Sciatic nerve (tissue), 2 donors: ENCODE results near the gene ARPIN. TPM values are rescaled to one million over a fixed set of nuclear protein-coding genes. Genes with fewer than 3 reads are reported as not detected.
"Not testable (repeated sequence)": the region's sequence is repeated elsewhere in the genome, so short reads cannot be mapped to it uniquely, and the experiment has no call there.

Source experiments
- ATAC-seq: fragments of 200-7000 bp; cut with Tn5 transposase; one replicate; pipeline ENCODE4 v1.9.1; 2020; ENCODE audit warnings: mild to moderate bottlenecking, moderate library complexity
- DNase-seq: peaks from one replicate; pipeline ENCODE4 v3.0.0-alpha.2; 2020; ENCODE audit warnings: low spot score
- intact Hi-C: fragments of 100-400 bp; cut with DNase I; formaldehyde crosslinking; loops from one replicate; pipeline ENCODE4 v1.14.2; 2022
- total RNA-seq: library from RNA; stranded (reverse); fragmentation: NEBNext Ultra II Directional; extraction: Animal tissue kit (Norgen Biotek cat#: 25700); gene quantifications from one replicate; pipeline ENCODE4 v1.2.1, GENCODE V29; 2021
- donor health status: DM: no; HTN: no; CAD: no.
- donor health status: DM: no; HTN: no; CAD: no.

Gene ARPIN
- total RNA-seq: 30.1 TPM

DNA sequence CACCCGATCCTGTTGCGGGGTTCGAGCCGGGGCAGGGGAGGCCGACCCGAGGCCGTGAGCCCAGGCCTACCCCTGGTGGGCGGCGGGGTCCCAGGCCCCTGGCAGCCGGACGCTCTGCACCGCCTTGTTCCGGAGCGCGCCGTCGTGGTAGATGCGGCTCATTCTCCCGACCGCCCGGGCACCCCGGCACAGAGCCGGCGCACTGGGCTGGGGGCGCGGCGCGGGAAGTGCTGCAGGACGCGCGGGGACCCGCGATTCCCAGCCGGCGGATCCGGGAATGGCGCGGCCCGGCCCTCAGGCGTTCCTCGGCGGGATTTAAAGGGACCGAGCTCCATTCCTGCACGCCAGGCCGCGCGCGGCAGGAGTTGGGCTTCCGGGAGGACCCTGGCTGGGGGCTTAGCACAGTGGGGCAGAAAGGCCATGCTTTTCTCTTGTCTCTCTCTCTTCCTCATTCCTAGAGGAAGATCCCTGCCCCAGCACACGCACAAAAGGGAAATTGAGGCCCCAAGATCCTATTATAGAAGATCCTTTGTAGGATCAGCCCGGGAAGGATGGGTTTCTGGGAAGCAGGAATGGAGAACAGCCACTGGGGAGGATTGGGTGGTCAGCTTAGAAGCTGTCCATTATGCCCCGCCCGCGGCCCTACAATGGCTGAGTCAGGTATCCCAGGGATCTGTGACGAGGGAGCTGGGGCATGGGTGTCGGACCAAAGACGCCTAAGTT, at the start of gene ARPIN:
TSS of gene ARPIN (minus strand) at position 279 of the 723 bp plus-strand sequence. CDS start at position 162, 117 bp downstream.
- intact Hi-C loops: no loop called here
- DNase-seq (peak; percentile 70), ATAC-seq (peak; percentile 75)

DNA sequence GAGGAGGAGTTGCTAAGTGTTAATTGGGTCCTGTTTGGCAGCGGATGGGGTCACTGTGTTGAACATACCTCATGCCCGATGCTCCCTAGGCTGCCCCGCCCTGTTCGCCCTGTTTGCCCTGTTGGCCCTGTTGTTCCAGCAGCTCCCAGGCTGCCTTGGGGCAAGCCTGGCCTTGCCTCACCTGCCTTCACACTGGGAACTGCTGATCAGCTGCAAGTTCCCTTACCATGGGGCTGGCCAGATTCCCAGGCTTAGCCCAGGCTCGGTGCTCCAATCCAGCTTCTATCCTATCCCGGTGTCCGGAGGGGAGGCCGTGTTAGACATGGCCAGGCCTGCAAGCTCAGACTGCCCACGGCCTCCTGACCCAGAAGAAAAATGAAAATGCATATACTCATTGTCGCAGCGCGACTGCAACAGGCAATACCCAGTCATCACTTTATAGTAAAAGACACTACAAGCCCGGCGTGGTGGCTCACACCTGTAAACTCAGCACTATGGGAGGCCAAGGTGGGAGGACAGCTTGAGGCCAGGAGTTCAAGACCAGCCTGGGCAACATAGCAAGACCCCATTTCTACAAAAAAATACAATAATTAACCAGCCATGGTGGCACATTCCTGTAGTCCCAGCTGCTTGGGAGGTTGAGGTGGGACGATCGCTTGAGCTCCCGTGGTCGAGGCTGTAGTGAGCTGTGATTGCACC, 45.5 kb upstream of the ARPIN start:
- ATAC-seq (no peak), DNase-seq (no peak)
- intact Hi-C loops: no loop called here

DNA sequence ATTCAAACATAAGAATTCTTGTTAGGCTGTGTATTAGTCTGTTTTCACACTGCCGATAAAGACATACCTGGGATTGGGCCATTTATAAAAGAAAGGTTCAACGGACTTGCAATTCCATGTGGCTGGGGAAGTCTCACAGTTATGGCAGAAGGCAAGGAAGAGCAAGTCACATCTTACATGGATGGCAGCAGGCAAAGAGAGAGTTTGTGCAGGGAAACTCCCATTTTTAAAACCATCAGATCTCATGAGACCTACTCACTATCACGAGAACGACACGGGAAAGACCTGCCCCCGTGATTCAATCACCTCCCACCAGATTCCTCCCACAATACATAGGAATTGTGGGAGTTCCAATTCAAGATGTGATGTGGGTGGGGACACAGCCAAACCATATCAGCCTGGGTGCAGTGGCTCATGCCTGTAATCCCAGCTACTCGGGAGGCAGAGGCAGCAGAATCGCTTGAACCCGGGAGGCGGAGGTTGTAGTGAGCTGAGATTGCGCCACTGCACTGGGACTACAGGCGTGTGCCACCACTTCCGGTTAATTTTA, 42.8 kb upstream of the ARPIN start:
- intact Hi-C loops, DNase-seq, ATAC-seq: not testable (repeated sequence)

DNA sequence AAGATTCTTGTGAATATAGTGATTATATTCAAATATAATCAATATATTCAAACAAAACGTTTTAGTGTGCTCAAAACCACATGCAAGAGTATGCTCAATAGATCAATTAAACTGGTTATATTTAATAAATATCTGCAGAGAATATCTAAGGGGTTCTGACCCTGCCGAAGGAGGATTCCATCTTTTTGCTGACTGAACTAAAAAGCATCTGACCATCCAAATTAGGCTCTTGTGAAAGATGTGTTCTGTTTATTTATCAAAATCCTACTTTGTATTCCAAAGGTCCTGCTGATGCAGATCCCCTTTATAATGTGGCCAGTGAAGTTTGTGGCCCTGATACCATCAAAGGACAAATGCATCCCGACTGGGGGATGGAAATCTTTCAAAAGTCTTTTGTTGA, 41.8 kb upstream of the ARPIN start:
- DNase-seq (no peak), ATAC-seq (no peak)
- intact Hi-C loops: no loop called here

DNA sequence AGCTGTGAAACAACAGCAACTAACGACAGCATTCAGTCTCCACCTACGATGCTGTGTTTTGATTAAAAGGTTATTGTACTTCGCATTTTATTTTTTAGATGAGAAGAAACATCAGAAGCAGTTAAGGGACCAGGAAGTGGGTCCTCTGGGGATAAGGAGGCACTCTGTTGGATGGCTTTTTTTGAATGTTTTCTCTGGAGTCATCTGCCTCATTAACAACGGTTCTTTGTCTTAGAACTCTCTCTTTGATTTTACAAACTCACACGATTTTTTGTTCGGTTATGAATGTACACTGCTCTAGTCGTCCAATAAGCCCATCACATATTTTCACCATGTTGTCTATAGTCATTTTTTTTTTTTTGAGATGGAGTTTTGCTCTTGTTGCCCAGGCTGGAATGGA, 36.0 kb upstream of the ARPIN start:
- intact Hi-C loops: no loop called here
- DNase-seq: no peak
- ATAC-seq: no peak

DNA sequence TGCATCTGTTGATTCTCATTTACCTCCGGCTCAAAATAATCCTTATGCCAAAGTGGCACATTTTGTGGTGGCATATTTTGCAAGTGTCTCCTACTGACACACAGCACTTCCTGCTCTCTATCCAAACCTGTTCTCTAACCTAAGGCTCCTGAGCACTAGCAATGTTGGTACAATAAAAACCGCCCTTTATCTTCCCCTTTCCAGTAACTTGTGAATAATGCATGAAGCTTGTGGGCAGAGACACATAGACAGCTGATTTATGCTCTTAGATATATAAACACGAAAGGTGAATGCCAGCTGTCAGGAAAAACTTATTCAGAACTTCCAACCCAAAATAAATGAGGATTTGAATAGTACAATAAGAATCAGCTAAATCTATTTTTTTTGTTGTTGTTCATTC, 34.6 kb upstream of the ARPIN start:
- intact Hi-C loops: no loop called here
- no peak for ATAC-seq

DNA sequence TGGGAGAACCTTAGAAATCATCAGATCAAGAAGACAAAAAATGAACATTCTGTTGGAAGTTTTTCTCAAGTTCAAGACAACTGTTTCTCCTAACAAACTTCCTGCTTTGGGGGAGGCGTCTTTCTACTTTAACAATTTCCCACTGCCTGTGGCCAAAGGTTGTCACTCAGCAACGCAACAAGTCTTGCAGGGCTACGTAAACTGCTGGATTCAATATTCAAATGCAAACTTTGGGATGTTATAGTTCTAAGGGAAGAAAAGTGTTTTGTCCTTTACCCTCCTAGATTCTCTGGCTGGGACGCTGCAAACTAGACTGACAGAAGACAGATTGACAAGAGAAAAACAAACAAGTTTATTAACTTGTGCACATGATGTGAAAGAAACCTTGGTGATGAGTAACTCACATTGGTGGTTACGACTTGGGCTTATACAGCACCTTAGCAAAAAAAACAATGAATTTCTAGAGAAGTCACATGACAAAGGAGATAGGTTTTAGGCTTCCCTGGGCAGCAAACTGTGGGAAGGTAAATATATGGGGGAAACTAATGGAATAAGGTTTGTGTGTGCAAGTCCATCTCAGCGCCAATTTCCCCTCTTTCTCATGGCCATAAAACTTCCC, 34.0 kb upstream of the ARPIN start:
- DNase-seq: no peak
- intact Hi-C loops: no loop called here
- ATAC-seq: no peak

More for the DNA sequence above, 34.6 kb upstream of the ARPIN start:
- no peak for DNase-seq

DNA sequence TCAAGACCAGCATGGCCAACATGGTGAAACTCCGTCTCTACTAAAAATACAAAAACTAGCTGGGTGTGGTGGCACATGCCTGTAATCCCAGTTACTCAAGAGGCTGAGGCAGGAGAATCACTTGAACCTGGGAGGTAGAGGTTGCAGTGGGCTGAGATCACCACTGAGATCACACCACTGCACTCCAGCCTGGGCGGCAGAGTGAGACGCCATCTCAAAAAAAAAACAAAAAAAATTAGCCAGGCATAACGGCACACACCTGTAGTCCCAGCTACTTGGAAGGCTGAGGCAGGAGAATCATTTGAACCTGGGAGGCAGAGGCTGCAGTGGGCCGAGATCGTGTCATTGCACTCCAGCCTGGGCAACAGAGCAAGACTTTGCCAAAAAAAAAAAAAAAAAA, 31.0 kb upstream of the ARPIN start:
- ATAC-seq, DNase-seq, intact Hi-C loops: not testable (repeated sequence)

DNA sequence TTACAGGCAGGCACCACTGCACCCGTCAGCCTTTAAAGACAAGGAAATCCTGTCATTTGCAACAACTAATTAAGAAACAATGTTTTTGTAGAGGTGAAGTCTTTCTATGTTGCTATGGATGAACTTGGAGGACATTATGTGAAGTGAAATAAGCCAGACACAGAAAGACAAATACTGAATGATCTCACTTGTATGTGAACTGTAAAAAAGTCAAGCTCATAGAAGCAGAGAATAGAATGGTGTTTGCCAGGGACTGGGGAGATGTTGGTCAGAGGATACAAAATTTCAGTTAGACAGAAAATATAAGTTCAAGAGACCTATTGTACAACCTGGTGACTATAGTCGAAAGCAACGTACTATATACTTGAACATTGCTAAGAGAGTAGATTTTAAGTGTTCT, 27.2 kb upstream of the ARPIN start:
- ATAC-seq (no peak), DNase-seq (no peak)
- intact Hi-C loops: no loop called here

DNA sequence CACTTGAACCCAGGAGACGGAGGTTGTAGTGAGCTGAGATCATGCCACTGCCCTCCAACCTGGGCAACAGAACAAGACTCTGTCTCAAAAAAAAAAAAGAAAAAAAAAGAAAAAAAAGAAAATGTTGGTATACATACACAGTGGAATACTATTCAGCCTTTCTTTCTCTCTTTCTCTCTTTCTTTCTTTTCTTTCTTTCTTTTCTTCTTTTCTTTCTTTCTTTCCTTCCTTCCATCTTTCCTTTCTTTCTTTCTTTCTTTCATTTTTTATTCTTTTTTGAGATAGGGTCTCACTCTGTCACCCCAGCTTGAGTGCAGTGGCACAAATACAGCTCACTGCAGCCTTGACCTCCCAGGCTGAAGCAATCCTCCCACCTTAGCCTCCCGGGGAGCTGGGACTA, 26.6 kb upstream of the ARPIN start:
- ATAC-seq, DNase-seq, intact Hi-C loops: not testable (repeated sequence)

DNA sequence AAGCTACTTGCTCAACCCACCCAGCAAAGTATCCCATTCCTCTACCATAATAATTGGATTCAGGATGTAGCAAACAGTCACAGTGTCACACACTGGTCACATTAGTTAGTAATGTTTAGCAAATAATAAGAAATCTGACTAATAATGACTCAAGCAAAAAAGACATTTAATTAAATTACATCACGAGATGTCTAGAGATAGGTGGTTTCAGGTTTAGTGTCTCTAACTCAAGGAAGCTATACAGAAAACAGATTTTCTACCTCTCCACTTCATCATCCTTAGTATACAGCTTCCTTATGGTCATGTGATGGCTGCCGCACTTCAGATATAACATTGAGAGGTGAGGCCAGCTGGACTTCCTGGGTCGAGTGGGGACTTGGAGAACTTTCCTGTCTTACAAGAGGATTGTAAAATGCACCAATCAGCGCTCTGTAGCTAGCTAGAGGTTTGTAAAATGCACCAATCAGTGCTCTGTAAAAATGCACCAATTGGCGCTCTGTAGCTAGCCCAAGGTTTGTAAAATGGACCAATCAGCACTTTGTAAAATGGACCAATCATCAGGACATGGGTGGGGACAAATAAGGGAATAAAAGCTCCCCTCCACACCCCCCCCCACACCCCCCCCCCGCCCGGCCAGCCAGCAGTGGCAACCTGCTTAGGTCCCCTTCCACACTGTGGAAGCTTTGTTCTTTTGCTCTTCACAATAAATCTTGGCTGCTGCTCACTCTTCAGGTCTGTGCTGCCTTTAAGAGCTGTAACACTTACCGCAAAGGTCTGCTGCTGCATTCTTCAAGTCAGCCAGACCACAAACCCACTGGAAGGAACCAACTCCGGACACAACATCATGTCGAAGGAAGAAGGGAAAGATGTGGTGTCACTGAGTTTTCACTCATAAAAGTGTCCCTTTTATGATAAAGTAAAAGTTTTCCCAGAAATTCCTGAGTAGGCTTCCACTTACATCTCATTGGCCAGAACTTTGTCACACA, 24.9 kb upstream of the ARPIN start:
- intact Hi-C loops: no loop called here
- ATAC-seq (no peak), DNase-seq (no peak)

DNA sequence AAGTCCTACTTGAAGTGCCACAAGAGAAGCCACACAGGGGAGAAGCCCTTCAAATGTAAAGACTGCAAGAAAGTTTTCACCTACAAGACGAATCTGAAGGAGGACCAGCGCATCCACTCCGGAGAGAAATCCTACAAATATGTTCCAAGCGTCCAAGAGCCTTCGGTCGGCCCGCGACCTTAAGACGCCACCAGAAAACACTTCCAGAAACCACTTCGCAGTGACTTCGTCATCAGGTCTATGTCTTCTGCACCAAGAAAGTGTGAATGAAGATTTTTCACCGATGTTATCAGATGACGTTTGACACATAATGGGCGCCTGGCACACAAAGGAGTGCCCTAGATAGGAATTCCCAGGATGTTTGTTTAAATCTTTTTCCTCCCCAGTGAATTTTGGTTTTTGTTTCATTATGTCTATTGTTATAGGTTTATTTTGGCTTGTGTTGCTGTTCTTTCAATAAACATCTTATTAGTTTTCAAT, 24.1 kb upstream of the ARPIN start:
- intact Hi-C loops: no loop called here
- ATAC-seq: no peak
- DNase-seq: no peak

DNA sequence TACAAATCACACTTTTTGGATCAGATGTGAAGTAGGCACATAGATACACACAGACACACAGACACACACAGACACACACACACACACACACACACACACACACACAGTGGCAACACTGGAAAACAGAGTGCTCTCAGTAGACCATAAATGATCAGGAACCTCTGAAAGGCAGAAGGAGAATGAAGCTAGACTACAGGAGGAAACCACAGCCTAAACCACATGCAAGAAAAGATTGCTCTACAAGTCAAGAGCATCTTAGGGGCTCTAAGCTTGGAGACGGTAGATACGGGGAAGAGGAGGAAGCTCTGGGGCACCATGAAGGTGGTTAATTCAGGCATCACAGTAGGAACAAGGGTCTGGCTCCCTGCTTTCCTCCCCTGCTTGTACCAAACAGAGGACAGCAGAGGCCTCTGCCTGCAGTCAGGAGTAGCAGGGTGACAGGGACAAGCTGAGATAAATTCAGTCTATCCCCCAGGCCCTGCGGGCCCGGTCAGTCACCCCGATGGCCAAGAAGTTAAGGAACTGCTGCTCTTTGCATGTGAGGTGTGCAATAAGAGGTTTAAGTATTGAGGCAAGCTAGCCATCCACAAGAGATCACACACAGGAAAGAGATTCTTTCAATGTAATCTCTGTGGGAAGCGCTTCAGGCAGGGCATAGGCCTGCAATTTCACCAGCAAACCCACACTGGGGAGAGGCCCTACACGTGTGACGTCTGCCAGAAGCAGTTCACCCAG, 23.5 kb upstream of the ARPIN start:
- ATAC-seq (no peak), DNase-seq (no peak)
- intact Hi-C loops: no loop called here

DNA sequence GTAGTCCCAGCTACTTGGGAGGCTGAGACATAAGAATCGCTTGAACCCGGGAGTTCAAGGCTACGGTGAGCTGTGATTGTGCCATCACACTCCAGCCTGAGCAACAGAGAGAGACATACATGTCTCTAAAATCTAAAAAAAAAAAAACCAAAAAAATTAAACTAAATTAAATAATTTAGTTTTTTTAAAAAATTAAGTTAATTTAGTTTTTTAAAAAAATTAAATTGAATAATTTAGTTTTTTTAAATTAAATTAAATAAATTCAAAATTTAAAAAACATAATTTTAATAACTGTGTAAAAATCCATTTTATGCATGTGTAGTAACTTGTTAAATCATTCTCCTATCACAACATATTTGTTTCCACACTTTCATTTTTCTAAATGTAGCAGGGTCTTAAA, 20.1 kb upstream of the ARPIN start:
- ATAC-seq (no peak), DNase-seq (no peak)
- intact Hi-C loops: no loop called here

DNA sequence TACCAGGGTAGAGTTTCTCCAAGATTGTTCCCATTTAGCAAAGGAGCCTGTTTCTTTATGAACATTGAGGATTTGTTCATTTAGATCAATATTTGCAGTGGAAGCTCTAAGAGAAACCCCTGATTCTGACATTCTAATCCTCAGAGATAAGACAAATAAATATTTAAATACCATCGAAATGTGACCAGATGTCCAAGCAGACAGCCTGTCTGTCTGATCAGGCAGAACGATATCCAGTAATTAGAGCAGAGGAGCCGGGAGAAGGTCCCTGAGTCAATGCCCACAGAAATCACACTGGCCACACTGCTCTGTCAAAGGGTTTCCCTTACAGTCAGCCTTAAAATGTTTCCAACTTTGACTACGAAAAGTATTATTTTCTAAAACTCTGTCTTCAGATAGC, 15.7 kb upstream of the ARPIN start:
- ATAC-seq: no peak
- intact Hi-C loops: no loop called here
- DNase-seq: no peak

DNA sequence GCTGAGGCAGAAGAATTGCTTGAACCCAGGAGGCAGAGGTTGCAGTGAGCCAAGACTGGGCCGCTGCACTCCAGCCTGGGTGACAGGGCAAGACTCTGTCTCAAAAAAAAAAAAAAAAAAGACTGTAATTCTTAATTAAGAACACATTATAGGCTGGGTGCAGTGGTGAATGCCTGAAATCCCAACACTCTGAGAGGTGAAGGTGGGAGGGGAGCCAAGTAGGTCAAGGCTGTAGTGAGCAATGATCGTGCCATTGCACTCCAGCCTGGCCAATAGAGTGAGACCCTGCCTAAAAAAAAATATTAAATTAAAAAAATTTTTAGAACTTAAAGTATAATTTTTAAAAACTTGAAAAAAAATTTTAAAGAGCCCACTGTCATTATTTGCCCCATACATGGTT, 13.4 kb upstream of the ARPIN start:
- ATAC-seq (no peak), DNase-seq (no peak)
- intact Hi-C loops: no loop called here

DNA sequence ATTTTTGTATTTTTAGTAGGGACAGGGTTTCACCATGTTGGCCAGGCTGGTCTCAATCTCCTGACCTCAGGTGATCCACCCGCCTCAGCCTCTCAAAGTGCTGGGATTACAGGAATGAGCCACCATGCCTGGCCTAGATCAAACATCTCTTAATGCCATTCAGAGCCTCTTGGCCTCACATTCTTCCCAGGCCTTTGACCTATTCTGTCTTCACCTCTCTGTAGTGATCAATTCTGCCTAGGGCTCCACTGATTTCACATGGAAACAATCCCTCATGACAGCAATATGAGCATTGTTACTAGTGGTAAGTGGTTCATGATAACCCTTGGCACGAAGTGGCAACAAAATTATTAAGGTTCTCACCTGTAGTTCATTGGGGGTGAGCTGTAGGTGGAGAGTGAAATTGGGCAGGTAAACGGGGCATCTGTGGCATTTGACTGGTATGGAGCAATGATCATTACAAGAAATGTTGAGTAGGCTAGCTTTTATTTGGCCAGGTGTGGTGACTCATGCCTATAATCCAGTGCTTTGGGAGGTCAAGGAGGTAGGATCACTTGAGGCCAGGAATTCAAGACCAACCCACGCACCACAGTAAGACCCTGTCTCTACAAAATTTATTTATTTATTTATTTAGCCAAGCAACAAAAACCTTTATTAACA, 4.8 kb upstream of the ARPIN start:
- intact Hi-C loops: no loop called here
- ATAC-seq (no peak), DNase-seq (peak; percentile 2)

DNA sequence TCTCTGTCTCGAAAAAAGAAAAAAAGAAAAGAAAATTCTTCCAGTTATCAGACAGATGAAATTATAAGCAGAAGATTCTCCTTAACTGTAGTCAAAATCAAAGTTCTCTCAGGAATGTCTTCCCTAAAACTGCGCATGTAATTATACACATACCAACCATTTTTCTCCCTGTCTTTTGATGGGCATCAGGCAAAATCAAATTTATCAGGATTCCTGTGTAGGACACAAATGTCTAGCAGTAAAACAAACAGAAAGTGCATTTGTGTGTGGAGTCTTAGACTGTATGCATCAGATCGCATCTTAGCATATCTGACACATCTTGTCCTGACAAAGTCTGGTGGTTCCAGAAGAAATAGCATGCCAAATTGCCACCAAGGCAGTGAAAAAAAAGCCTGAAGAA, 3.9 kb upstream of the ARPIN start:
- intact Hi-C loops: no loop called here
- DNase-seq: no peak
- ATAC-seq: no peak
